ENCODE measurements around the gene PIR. TPM values are rescaled to one million over a fixed set of nuclear protein-coding genes. Genes with fewer than 3 reads are reported as not detected.

PIR gene
- total and polyA plus RNA-seq, 2 of the 8 experiments (the other 6 are each of a cell fraction or from before 2014, with no cell fraction given): 6.4 to 10.3 TPM

DNA sequence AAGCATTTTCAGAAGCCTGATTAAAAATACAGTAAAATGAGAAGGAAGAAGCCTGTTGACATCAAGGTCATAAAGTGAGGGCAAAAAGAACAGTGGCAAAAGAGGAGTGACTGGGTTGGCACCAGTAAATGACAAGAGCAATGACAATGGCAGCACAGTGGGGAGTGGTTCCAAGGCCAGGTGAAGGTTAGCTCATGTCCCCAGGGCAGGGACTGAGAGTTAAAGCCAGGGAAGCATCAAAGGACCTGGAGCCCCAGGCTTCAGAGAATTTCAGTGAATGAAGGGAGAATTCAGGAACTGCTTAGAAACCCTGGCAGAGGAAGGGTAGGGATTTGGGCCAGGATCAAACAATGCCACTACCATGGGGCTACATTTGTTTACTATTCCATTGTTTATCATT, 149.0 kb downstream of the PIR start:
- no peak for TF ChIP-seq PHF8 (conservative IDR thresholded peaks at IDR 0.05; ENCODE audit: low read depth, low read length)
- no peak for TF ChIP-seq FOSL1 (IDR thresholded peaks at IDR 0.05; ENCODE audit: insufficient read depth, low read depth, low read length)
- no peak for TF ChIP-seq NRF1 (IDR thresholded peaks at IDR 0.05; ENCODE audit: low read depth, low read length)
- TF ChIP-seq SP2 (IDR thresholded peaks at IDR 0.05; ENCODE audit: low read length): no peak
- no peak for TF ChIP-seq RXRA (IDR thresholded peaks at IDR 0.05; ENCODE audit: insufficient read depth, low read depth, low read length)
- no peak for TF ChIP-seq SRF (IDR thresholded peaks at IDR 0.05; ENCODE audit: low read depth, low read length)
- no peak for TF ChIP-seq KDM1A (IDR thresholded peaks at IDR 0.05; ENCODE audit: borderline replicate concordance, low read length)
- no peak for TF ChIP-seq TCF12 (IDR thresholded peaks at IDR 0.05; ENCODE audit: low read depth, low read length)
- TF ChIP-seq SIN3A (conservative IDR thresholded peaks at IDR 0.05 in 1 of 2, IDR thresholded peaks at IDR 0.05 in 1 of 2; ENCODE audit: low read depth in 1 of 2, low read length in 2 of 2): no peak
- TF ChIP-seq SIX5 (IDR thresholded peaks at IDR 0.05; ENCODE audit: low read depth, low read length): no peak
- no peak for TF ChIP-seq RAD21 (IDR thresholded peaks at IDR 0.05 in 1 of 2, conservative IDR thresholded peaks at IDR 0.05 in 1 of 2; ENCODE audit: low read depth in 2 of 2, low read length in 2 of 2)
- TF ChIP-seq, protein P1, sequence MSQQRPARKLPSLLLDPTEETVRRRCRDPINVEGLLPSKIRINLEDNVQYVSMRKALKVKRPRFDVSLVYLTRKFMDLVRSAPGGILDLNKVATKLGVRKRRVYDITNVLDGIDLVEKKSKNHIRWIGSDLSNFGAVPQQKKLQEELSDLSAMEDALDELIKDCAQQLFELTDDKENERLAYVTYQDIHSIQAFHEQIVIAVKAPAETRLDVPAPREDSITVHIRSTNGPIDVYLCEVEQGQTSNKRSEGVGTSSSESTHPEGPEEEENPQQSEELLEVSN (IDR thresholded peaks at IDR 0.05): no peak
- TF ChIP-seq CTBP2 (IDR thresholded peaks at IDR 0.05; ENCODE audit: borderline replicate concordance, insufficient read depth, insufficient read length, low read length): no peak
- no peak for DNase-seq (ENCODE audit: low read depth in 1 of 2, low spot score in 2 of 2)
- Histone ChIP-seq H3K9me3 (ENCODE audit: insufficient read depth in 2 of 2, low read depth in 1 of 2, low read length in 1 of 2) (no peaks in the 10 kb centered on the region), H4K20me1 (replicated peaks in 1 of 2; ENCODE audit: control insufficient read depth in 1 of 2, insufficient read depth in 2 of 2, low read length in 2 of 2) (no peaks in the 10 kb centered on the region), H2BK20ac (ENCODE audit: low read length) (no peak overlapping the region), H3K18ac (ENCODE audit: extremely low read depth, low read length) (no peak overlapping the region), H4K91ac (replicated peaks; ENCODE audit: insufficient read length, low read length) (no peak overlapping the region), H4K8ac (ENCODE audit: extremely low read depth, insufficient read depth, low read length) (no peak overlapping the region), H3K9ac (replicated peaks in 1 of 4; ENCODE audit: extremely low read depth in 1 of 4, low read depth in 3 of 4, low read length in 3 of 4) (no peak overlapping the region), H4K5ac (ENCODE audit: insufficient read length, low read depth, low read length) (no peak overlapping the region), H3K36me3 (ENCODE audit: control insufficient read depth in 2 of 4, insufficient read depth in 4 of 4, low read length in 3 of 4) (no peaks in the 10 kb centered on the region), H3K4me2 (ENCODE audit: insufficient read depth in 1 of 2, low read depth in 2 of 2, low read length in 2 of 2) (no peak overlapping the region), H3K27ac (ENCODE audit: low read depth, low read length) (no peak overlapping the region), H2BK15ac (ENCODE audit: low read length) (no peak overlapping the region), H2AFZ (ENCODE audit: low read length) (no peak overlapping the region), H2AK5ac (ENCODE audit: low read depth, low read length) (no peak overlapping the region), H3K23me2 (ENCODE audit: low read depth, low read length) (no peaks in the 10 kb centered on the region), H3K56ac (replicated peaks; ENCODE audit: insufficient read length, low read depth, low read length) (no peak overlapping the region), H3K27me3 (replicated peaks in 1 of 4; ENCODE audit: control insufficient read depth in 3 of 4, extremely low read depth in 1 of 4, insufficient read depth in 3 of 4, low read length in 3 of 4) (no peaks in the 10 kb centered on the region), H2BK12ac (ENCODE audit: low read depth, low read length) (no peak overlapping the region), H3K79me2 (ENCODE audit: control insufficient read depth in 1 of 2, insufficient read depth in 2 of 2, low read length in 2 of 2) (no peaks in the 10 kb centered on the region), H2BK5ac (ENCODE audit: low read depth, low read length) (no peak overlapping the region), H3K4me3 (ENCODE audit: extremely low read depth in 1 of 4, insufficient read depth in 2 of 4, low read depth in 3 of 4, low read length in 4 of 4) (no peak overlapping the region), H3K14ac (ENCODE audit: insufficient read length) (no peak overlapping the region), H3K4me1 (replicated peaks in 1 of 4; ENCODE audit: control insufficient read depth in 3 of 4, insufficient read depth in 4 of 4, low read length in 3 of 4) (no peaks in the 10 kb centered on the region), H3K79me1 (ENCODE audit: low read depth, low read length) (no peaks in the 10 kb centered on the region), H3K4ac (replicated peaks; ENCODE audit: insufficient read length, low read depth, low read length) (no peak overlapping the region), H2BK120ac (replicated peaks; ENCODE audit: low read depth, low read length) (no peak overlapping the region), H3K23ac (ENCODE audit: insufficient read length) (no peak overlapping the region)
- POLR2A ChIA-PET (ENCODE audit: partially characterized antibody): no interaction called here
- CTCF ChIA-PET (ENCODE audit: partially characterized antibody): interaction anchor here (0.7 kb wide), 1 partner anchor 116 kb away, joined by 3 read pairs; no protein-coding TSS in a partner anchor
- FAIRE-seq: no peak

Measured in H1 (cell line).